IPS-NIHi7 (cell line): ENCODE results near the gene TNFRSF18.

Experiments used
- DNase-seq: peaks from one replicate; pipeline ENCODE4 v3.0.0; 2012; ENCODE audit warnings: mixed read lengths; ENCODE audit errors: extremely low spot score

The TNFRSF18 gene

DNA sequence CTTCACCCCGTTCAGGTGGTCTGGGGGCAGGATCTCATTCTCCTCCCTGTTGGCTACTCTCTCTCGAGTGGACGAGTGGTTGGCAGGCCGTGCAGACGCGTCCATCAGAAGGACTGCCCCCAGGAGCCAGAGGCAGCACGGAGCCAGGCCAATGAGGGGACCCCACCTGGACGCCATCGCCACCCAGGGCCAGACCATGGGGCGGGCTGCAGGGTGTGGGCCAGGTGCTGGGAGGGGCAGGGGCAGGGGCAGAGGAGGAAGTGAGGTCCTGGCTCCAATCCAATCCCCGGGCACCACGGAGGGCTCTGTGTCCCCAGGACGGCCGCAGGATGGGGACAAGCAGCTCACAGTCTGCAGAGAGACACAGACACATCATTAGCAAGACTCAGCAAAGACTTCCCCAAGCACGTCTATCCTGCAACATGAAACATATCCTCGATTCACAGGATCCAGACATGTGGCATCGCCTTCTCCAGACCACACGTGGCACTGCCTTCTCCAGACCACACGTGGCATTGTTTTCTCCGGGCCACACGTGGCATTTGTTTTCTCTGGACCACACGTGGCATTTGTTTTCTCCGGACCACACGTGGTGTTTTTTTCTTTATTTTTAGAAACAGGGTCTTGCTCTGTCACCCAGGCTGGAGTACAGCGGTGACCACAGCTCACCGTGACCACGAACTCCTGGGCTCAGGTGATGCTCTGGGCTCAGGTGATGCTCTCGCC lies 22.4 kb upstream of the TNFRSF18 start:
- DNase-seq, result no peak

DNA sequence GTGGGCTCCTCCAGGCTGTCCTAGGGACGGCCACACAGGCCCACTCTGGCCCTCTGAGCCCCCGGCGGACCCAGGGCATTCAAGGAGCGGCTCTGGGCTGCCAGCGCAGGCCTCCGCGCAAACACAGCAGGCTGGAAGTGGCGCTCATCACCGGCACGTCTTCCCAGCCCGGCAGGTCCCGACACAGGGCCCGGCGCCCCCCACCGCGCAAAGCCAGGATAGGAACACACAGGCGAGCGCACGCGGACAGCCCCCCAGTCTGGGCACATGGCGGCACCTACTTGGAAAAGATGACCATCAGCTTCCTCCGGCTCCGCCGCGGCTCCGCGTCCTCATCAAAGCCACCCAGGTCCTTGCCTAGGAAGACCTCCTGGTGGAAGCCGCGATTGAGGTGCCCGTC lies 21.8 kb upstream of the TNFRSF18 start:
- no peak for DNase-seq

DNA sequence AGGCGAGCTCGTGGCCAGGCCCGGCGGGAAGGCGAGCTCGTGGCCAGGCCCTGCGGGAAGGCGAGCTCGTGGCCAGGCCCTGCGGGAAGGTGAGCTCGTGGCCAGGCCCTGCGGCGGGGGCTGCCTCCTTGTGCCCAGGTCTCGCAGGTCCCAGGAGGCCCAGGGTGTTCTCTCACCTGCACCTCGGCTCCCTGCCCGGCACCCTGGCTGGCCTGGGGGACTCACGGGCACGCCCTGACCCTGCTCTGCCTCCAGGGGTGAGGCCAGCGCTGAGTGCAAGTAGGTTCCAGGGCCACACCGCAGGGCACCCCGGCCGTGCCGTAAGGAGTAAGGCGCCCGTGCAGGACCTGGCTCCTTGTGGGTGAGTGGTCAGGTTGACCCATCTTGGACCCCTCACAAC lies 21.0 kb upstream of the TNFRSF18 start:
- DNase-seq, result no peak

DNA sequence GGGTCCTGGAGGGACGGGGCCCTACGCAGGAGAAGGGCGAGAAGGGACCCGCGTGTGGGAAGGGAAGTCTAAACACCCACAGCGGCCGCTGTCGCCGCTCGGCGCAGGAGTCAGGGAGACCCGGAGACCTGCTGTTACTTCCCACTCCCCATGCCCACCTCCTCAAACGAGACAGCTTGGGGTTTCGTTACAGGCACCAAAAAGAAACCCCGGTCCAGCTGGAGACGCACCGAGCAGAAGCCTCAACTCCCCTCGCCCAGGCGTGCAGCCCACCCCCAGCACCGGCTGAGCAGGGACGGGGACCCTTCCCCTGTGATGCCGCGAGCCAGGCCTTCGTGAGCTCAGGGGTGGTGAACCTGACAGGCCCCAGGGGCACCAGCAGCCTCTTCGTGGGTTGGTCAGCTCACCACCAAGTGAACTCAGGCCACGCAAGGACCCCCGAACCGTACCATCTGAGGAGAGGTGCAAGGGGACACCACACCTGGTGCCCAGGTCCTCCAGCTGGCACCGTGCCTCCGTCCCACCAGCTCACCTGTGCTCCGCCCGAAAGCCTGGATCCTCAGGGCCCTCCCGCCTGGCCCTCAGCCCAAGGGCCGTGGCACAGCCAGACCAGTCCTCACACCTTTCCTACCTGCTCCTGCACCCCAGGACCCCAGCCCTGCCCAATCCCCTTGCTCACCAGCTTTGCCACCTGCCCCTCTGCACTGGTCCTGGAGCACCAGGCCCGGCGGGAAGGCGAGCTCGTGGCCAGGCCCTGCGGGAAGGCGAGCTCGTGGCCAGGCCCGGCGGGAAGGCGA lies 20.4 kb upstream of the TNFRSF18 start:
- DNase-seq, result no peak

DNA sequence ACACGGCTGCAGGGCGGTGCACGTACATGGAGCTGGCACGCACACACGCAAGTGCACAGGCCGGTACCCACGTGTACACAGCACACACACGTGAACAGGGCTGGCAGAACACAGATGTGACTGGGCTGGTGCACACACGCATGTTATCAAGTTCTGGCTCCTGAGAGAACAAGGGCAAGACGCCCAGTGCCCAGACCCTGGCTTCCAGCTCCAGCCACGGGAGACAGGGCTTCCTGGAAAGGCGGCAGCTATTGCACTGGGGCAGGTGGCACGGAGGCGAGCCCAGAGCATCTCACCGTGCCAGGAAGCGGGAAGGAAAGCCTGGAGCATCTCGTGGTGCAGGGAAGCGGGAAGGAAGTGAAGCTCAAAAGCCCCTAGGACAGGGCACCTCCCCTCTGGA lies 19.5 kb upstream of the TNFRSF18 start:
- no peak for DNase-seq

DNA sequence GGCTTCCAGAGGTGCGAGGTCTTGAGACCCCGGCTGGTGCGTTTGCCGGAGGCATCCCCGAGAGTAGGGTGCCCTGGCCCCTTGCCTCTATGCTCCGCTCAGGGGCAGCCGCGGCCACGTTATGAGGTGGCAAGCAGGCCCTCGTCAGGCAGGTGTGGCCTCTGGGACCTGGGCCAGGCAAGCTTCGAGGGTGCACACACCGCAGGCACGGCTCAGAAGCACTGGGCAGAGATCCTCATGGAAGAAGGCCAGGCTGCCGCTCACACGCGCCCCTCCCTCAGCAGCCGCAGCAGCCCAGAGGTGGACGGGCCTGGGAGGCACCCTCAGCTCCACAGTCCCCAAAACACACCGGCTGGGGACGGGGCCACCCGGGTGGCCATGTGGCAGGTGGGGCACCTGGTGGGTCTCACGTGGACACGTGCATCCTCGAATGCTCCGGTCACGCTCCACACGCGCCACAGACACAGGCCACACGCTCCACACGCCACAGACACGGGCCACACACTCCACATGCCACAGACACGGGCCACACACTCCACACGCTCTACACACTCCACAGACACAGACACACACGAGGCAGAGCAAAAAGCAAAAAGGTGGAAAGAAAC lies 18.9 kb upstream of the TNFRSF18 start:
- DNase-seq, result no peak

DNA sequence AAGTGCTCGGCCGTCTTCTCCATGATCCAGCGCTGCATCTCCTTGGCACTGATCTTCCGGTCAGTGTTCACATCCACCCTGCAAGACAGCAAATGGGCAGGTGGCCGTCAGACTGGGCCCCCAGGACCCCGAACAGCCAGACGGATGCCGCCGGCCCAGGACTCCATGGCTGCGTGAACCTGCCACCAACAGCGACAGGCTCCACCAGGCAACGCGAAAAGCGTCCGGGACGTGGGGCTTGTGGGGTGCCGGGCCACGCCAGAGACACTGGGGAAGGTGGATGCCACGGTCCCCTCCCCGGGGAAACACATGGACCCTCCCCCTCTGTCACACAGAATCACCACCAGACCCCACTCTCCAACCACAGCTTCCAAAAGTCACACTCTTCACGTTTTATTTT lies 17.5 kb upstream of the TNFRSF18 start:
- no peak for DNase-seq

DNA sequence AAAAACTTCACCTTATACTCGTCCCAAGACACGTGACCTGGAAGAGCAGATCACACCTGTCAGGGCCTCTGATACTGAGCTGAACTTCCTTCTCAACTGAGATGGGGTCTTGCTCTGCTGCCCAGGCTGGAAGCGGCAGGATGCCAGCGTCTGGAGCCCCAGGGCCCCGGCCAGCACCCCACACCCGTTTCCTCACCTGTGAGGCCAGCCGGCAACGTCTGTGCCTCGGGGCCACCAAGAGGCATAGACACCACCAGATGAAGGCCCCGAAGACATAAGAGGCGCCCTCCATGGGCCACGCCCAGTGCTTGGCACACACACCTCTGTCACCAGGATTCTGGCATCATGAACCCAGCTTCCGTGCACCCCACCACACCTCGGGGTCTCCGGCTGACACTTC lies 16.9 kb upstream of the TNFRSF18 start:
- DNase-seq, result no peak

DNA sequence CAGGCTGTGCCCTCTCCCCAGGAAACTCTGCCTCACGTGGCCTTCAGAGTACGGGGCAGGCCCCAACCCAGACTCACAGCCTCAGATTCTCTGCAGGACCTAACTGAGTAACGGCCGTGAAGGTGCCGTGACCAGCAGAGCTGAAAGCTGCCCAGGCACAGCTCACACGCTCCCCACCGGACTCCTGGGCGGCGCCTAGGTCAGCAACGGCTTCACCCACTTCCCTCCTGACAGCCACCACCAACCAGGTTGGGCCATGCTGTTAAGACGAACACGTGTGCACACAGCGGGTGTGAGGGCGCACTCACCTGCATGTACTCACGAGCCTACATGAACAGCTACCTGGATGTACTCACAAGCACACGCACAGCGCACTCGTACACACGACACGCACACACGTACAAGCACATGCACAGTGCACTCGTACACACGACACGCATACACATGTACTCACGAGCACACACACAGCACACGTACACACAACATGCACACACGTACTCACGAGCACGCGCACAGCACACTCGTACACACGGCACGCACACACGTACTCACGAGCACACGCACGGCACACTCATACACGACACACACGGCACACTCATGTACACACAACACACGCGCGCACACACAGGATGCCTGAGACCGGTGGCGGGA lies 16.3 kb upstream of the TNFRSF18 start:
- DNase-seq, result no peak

DNA sequence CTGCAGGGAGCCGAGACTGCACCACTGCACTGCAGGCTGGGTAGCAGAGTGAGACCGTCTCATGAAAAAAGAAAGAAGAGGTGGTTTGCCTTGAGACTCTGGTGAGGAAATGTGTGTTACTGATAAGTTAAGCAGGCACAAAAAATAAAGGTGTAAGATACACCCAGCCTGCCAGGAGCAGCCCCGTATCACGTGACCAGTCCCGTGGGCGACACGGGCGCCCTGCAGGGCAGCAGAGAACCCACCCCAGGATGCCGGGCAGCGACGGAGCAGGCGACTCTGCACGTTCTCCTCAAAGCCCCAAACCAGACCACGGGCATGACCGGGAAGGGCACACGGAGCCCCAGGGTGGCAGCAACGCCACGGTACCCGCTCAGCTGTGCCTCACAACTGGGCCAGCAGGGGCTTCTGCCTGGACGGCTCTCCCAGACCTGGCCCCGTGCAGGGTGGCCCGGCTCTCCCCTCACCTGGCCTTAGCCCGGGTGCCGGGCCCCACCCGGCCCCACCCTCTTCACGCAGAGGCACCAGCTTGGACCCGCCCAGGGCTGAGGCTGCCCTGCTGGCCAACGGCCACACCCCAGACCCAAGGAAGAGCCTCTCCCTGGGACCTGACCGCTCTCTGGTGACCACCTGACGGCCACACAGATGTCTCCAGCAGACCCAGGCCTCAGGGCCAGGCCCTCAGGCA lies 15.6 kb upstream of the TNFRSF18 start:
- no peak for DNase-seq

DNA sequence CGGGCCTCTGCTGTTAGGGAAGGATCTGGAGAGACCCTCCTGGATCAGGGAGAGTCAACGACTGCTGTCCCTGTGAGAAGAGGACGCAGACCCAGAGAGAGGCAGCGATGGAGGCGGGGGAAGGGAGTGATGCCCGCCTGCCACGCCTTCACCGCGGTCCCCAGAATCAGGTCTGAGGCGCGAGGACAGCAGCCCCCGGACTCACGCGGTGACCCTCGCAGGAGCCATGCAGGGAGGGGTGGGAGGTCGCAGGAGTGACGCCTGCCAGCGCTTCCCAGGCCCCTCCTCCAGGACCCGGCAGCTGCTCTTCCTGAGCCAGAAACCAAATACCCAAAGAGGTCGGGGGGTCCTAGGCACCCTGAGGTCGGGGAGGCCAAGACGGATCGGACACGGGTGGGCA lies 13.8 kb upstream of the TNFRSF18 start:
- DNase-seq, result no peak

DNA sequence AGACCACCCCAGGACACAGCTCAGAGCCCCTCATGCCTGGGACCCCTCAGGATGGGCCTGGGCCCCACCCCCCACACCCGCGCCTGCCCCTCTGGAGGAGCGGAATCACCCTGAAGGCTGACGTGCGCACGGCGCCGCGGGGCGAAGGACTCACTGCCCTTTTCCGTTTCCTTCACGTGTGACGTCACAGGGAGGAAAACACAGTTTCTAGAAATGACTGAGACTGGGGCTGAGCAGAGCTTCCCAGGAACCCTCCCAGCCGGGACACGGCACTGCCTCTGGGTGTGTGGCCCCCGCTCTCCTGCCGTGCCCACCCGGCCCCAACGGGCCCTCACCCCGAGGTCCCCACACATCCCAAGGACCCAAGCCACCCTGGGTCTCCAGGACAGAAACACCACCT lies 12.9 kb upstream of the TNFRSF18 start:
- no peak for DNase-seq

DNA sequence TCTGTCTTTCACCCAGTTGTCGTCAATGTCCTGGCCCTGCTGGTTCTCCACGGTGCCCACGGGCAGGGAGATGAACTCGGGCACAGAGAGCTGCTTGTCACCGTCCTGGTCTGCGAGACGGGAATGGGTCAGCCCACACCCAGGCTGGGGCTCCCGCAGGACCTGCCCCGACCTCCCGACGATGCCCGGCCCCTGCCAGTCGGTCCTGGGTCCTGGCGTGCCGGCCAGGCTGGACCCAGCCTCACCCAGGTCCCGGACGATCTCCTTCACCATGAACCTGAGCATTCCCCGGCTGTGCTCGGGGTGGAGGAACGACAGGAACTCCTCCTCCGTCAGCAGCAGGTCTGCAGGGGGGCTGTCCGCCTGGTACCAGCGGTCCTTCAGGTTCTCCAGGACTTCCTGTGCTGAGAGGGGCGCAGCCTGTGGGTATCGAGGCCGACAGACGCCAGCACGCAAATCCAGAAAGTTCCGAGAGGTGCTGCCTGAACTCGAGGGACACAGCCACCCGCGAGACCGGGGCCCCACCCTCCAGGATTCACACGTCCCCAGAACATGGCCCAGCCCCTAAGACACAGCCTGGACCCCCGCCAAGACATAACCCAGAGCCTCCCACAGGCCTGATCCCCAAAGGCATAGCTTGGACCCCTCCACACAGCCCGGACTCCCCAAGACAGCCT lies 12.3 kb upstream of the TNFRSF18 start:
- no peak for DNase-seq

DNA sequence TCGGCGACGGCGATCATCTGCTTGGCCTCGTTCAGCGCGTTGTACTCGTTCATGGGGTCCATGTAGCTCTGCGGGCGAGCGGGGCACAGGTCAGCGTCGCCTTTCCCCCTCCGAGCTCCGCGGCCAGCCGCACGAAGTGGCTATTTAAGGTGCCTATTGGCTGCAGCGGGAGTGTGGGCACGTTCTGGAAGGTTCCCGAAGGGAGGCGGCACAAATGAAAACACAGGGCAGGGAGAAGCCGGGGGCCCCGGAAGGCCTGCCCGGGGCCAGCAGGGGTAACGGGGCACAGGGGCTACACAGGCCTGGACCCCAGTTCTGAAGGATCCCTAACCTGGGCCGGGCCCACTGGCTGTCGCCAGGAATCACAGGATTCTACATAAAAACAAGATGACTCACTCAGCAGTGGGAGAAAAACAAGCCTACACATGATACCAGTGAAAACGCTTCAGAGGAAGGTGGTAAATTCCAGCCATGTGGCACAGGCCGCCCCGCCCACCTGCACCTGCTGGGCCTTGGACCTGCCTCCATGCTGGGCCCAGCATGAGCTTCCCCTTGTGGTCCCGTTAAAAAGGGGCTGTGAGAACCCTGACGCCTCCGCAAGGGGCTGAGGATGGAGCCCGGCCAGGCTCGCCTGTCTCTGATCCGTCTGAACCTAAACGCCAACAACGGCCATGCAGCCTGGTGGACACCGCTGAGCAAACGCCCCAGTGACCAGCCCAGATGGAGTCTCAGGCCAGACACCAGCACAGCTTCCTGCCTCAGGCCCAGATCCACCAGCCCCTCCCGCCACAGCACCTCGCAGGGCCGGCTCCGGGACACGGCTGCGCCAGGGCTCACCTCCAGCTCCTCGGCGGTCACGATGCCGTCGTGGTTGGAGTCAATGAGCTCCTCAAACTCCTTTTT lies 11.5 kb upstream of the TNFRSF18 start:
- no peak for DNase-seq

DNA sequence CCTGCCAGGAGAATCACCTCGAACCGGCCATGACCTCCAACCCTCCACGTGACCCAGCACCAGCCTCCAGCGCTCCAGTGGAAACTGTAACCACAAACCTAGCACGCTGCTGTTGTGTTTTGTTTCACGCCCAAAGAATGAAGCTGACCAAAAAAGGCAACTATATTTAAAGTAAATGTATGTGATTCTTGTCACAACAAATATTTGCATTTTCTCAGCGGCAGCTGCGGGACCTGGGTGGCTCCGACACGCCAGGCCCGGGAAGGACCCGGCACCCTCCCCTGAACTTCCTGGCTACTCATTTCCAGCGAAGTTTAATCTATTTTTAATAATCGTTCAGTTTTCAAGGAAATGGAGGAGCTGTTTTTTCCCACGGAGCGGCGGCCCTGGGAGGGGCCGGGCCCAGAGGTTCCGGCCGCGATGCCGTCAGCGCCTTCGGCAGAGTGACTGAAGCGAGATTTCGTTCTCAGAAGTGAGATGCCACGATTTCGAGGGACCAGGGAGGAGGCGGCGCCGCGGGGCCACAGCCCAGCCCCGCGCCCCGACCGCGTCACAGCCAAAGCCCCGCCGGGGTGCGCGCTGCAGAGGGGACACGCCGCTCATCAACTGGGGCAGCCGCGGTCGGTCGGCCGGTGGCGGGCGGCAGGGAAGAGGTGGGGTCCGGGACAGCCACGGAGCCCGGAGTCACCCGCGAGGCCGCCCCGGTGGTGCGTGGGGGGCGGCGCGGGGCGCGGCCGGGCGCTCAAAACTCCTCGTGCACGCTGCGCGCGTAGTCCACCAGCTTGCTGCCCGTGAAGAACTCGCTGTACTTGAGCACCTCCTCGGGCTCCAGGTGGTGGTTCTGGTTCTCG lies 10.6 kb upstream of the TNFRSF18 start:
- no peak for DNase-seq

DNA sequence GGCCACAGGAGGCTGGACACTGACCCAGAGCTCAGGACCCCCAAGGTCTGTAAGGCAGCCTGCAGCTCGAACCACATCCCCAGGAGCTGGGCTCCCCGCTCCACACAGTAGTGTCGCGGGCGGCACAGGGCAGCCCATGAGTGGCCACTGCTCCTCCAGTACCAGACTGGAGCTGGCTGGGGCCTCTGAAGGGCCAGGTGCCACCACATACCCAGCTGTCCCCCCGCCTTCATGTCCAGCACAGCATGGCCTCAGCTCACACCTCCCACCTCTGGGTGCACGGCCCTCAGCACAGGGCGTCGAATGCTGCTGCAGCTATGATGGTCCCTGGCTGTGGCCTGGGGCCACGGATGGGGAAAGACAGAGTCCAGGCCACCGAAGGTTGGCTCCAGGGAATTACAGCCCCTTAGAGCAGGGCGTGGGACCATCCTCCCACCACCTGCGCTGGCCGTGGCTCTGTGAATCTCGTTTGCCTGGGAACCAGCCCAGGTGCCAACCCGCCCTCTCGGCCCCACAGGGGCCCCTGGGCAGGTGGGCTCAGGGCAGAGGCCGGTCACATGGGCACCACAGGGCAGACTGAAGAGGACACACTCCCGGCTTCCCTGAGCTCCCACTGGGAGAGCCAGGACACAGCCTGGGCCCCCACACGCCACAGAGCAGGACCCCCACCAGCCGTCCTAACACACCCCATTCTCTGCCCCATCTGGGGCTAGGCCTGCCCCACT lies 9.7 kb upstream of the TNFRSF18 start:
- DNase-seq, result no peak

DNA sequence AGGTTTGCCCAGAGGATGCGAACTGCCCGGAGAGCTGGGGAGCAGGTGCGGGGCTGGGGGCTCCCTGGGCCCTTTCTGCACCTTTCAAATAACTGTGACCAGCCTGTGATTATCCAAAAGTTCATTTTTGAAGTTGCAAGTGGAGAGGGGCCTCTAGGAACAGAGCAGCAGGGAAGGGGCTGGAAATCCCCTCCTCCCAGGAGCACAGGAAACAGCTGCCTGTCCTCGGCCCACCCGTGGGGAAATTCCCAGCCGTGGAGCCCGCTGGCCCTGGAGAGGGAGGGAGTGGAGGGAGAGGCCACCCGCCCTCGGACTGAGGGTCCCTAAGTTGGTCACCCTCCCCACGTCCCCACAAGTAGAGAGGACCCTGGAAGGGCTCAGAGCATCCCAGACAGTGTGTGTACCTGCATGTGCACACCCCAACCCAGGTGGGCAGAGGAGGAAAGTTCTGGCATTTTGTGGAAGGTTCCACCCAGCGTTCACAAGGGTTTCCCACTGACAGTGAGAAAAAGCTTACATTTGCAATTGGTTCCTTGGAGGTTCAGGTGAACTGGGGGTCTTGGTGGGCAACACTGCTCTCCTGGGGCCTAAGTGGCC lies 8.8 kb upstream of the TNFRSF18 start:
- DNase-seq, result no peak
